Vagina (tissue), 2 donors: ENCODE data around the gene GALNT2. TPM values are rescaled to one million over a fixed set of nuclear protein-coding genes. Genes with fewer than 3 reads are reported as not detected.
A peak's percentile ranks its signal among the peaks of the same experiment; 100 is the strongest.

Experiments
- DNase-seq, 2 donors: peaks; one replicate each; pipeline ENCODE4 v3.0.0-alpha.2; 2017; ENCODE audit errors: extremely low spot score in 2 of 2
- H3K27ac ChIP-seq: fragments of 200-600 bp; sonication (generic); one replicate; pipeline ENCODE4 v1.5.1; 2019
- H3K27me3 ChIP-seq: fragments of 200-600 bp; sonication (generic); one replicate; pipeline ENCODE4 v1.5.1; 2019
- H3K36me3 ChIP-seq, 2 donors: fragments of 200-600 bp; sonication (generic); one replicate each; pipeline ENCODE4 v1.5.1; 2017 to 2019
- H3K4me1 ChIP-seq: fragments of 200-600 bp; sonication (generic); one replicate; pipeline ENCODE4 v1.5.1; 2019
- H3K4me3 ChIP-seq, 2 donors: fragments of 200-600 bp; sonication (generic); 1 replicate in 1 of 2; 2 replicates in 1 of 2; pipeline ENCODE4 v1.5.1; 2016 to 2019
- H3K9me3 ChIP-seq: fragments of 200-600 bp; sonication (generic); one replicate; pipeline ENCODE4 v1.5.1; 2019
- POLR2A ChIP-seq, 2 donors: fragments of 450-650 bp; IDR thresholded peaks; one replicate each; pipeline ENCODE4 v1.6.1; 2017; ENCODE audit warnings: antibody characterized with exemption in 2 of 2, mild to moderate bottlenecking in 2 of 2, moderate library complexity in 2 of 2
- POLR2AphosphoS5 ChIP-seq, 2 donors: sonication (generic); formaldehyde crosslinking; IDR thresholded peaks; one replicate each; pipeline ENCODE4 v1.9.0; 2017; ENCODE audit warnings: antibody characterized with exemption in 2 of 2, mild to moderate bottlenecking in 2 of 2, low read depth in 1 of 2; ENCODE audit not compliant: insufficient read depth in 1 of 2
- intact Hi-C: fragments of 100-400 bp; cut with DNase I; formaldehyde crosslinking; loops from one replicate; pipeline ENCODE4 v1.15.1; 2023
- total RNA-seq: library from RNA; depleted of rRNA; stranded (reverse); fragments of >200 nt; gene quantifications from one replicate; pipeline ENCODE4 v1.2.3, GENCODE V29; 2016
- TF ChIP-seq, protein P1 (sequence below), 3 experiments: fragments of 450-650 bp in 2 of 3; fragments of 200-600 bp in 1 of 3; sonication (generic) in 1 of 3; IDR thresholded peaks; one replicate each; pipeline ENCODE4 v1.5.1; 2017 to 2019; ENCODE audit warnings: antibody characterized with exemption in 3 of 3, mild to moderate bottlenecking in 2 of 3, moderate library complexity in 2 of 3

The GALNT2 gene
- total RNA-seq, 1 donor from 2014 or later, result 51.6 TPM

DNA sequence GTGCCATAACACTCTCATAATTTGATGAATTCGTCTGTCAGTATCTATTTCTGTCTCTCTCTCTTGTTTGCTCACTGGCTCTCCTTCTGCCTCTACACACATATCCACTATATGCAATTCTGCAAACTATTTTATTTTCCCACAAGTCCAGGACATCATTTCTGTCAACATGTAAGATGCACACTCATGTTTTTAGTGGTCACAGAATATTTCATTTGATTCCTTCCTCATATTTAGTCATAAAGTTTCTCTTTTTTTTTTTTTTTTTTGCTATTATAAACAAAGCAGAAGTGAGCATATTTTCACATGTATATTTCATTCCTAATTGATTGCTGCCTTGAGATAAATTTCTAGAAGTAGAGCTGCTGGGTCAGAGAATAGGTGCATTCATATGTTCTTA is 193.8 kb downstream of the GALNT2 start:
- no peak for DNase-seq
- no peaks in the 10 kb centered on the region for H3K4me1 ChIP-seq
- intact Hi-C loops, result no loop called here
- peaks cover 0 to 35% of the 10 kb centered on the region in 2 donors for H3K36me3 ChIP-seq
- no peak for TF ChIP-seq POLR2AphosphoS5 (IDR thresholded peaks at IDR 0.05; ENCODE audit: insufficient read depth in 1 of 2, low read depth in 1 of 2)
- TF ChIP-seq POLR2A (IDR thresholded peaks at IDR 0.05), result no peak
- TF ChIP-seq, protein P1, sequence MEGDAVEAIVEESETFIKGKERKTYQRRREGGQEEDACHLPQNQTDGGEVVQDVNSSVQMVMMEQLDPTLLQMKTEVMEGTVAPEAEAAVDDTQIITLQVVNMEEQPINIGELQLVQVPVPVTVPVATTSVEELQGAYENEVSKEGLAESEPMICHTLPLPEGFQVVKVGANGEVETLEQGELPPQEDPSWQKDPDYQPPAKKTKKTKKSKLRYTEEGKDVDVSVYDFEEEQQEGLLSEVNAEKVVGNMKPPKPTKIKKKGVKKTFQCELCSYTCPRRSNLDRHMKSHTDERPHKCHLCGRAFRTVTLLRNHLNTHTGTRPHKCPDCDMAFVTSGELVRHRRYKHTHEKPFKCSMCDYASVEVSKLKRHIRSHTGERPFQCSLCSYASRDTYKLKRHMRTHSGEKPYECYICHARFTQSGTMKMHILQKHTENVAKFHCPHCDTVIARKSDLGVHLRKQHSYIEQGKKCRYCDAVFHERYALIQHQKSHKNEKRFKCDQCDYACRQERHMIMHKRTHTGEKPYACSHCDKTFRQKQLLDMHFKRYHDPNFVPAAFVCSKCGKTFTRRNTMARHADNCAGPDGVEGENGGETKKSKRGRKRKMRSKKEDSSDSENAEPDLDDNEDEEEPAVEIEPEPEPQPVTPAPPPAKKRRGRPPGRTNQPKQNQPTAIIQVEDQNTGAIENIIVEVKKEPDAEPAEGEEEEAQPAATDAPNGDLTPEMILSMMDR (IDR thresholded peaks at IDR 0.05), result no peak
- no peak overlapping the region for H3K4me3 ChIP-seq
- no peaks in the 10 kb centered on the region for H3K9me3 ChIP-seq
- no peaks in the 10 kb centered on the region for H3K27me3 ChIP-seq
- no peak overlapping the region for H3K27ac ChIP-seq

DNA sequence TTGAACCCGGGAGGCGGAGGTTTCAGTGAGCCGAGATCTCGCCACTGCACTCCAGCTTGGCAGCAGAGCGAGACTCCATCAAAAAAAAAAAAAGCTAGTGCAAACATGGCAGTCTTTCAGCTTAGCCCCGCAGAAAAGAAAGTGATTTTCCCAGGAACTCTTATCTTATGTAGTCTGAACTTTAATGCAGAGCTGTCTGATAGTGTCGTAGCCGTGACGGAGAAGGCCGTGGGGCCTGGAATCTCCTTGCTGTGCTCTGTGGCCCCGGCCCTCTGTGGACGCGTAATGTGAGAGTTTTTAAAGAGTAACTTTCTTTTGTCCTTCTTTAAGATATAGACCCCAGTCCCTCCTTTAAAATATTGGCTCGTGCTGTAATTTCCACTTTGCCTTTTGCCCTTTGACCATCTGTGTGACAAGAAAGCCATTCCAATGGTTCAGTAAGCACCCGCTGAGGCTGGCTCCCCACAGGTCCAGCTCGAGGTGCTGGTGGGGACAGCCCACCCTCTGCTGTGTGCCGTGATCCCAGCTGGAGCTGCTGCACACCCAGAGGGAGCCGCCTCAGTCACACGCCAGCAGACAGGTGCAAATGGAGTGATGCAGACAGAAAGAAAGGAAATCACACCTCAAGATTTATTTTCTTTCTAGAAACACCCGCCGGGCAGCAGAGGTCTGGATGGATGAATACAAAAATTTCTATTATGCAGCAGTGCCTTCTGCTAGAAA is 195.1 kb downstream of the GALNT2 start:
- Histone ChIP-seq H3K9me3 (no peaks in the 10 kb centered on the region), H3K4me1 (no peaks in the 10 kb centered on the region), H3K36me3 (peaks cover 0 to 37% of the 10 kb centered on the region in 2 donors), H3K27ac (no peak overlapping the region), H3K4me3 (no peak overlapping the region), H3K27me3 (no peaks in the 10 kb centered on the region)
- DNase-seq, result peak in 1 of 2 donors; percentile 56
- no peak for TF ChIP-seq POLR2AphosphoS5 (IDR thresholded peaks at IDR 0.05; ENCODE audit: insufficient read depth in 1 of 2, low read depth in 1 of 2)
- TF ChIP-seq, protein P1 (IDR thresholded peaks at IDR 0.05), result no peak
- TF ChIP-seq POLR2A (IDR thresholded peaks at IDR 0.05), result no peak
- intact Hi-C loops, result no loop called here

DNA sequence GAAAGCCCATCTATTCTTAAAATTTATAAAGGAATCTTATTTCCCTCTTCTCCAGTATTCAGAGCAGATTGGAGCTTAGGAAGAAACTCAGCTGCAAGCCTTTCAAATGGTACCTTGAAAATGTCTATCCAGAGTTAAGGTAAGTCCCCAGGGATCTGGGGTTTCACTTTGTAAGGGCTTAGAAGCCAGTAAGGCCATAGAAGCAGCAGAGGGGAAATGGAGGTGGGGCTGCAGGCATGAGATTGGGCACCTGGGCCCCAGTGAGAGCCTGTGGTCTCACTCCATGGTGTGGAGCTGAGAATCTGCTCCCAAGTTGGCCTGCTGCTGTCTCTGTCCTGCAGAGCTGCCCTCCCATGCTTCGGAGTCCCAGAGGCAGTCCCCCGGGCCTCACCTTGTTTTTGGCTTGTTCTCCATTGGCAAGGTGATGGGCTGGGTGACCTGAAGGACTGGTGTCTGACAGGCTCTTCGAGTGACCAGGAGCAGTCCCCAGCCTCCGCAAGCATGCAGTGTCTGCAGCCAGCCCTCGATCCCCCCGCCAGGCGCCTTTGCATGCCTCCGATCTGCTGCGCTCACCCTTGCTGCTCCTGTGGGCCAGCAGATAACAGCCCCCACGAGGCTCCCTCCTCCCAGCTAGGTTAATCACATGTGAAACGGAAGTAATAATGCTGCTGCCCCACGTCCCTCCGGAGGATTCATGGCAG is 196.0 kb downstream of the GALNT2 start:
- H3K27ac ChIP-seq, result no peak overlapping the region
- intact Hi-C loops, result no loop called here
- no peak overlapping the region for H3K4me3 ChIP-seq
- peaks cover 0 to 41% of the 10 kb centered on the region in 2 donors for H3K36me3 ChIP-seq
- no peaks in the 10 kb centered on the region for H3K27me3 ChIP-seq
- H3K9me3 ChIP-seq, result no peaks in the 10 kb centered on the region
- no peak for TF ChIP-seq POLR2AphosphoS5 (IDR thresholded peaks at IDR 0.05; ENCODE audit: insufficient read depth in 1 of 2, low read depth in 1 of 2)
- TF ChIP-seq POLR2A (IDR thresholded peaks at IDR 0.05), result no peak
- TF ChIP-seq, protein P1 (IDR thresholded peaks at IDR 0.05), result no peak
- H3K4me1 ChIP-seq, result no peaks in the 10 kb centered on the region
- DNase-seq, result peak in 1 of 2 donors; percentile 52

DNA sequence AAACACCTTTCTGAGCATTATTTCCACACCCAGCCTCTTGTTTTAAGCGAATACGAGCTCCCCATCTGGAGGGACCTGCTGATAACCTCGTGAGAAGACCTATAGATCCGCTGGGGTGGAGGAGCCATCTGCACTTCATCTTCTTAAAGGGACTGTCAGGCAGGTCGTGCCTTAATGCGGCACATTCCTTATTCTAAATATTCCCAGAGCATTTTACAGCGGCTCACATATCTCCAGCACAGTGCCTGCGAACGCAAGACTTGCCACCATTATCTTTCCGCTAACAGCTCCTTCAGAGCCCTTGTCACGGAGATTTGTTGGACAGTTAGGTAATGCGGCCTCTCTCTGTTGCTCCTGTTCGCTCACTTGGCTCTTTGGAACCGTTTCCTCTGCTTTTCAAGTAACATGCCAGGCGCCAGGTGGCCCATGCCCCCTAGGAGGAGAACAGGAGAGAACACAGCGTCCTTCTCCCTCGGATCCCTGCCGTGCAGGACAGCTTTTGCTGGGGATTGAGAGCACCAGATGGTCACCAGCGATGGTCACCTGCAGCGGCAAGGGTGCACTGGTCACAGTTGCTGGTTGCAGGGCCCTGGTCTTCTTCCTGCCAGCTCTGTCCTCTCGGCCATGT is 196.6 kb downstream of the GALNT2 start:
- H3K4me1 ChIP-seq, result peaks cover 3% of the 10 kb centered on the region
- intact Hi-C loops, result no loop called here
- H3K9me3 ChIP-seq, result no peaks in the 10 kb centered on the region
- no peak overlapping the region for H3K27ac ChIP-seq
- H3K4me3 ChIP-seq, result no peak overlapping the region
- peaks cover 0 to 41% of the 10 kb centered on the region in 2 donors for H3K36me3 ChIP-seq
- no peak for TF ChIP-seq POLR2A (IDR thresholded peaks at IDR 0.05)
- no peak for TF ChIP-seq POLR2AphosphoS5 (IDR thresholded peaks at IDR 0.05; ENCODE audit: insufficient read depth in 1 of 2, low read depth in 1 of 2)
- TF ChIP-seq, protein P1 (IDR thresholded peaks at IDR 0.05), result no peak
- DNase-seq, result peak in 1 of 2 donors; percentile 62
- H3K27me3 ChIP-seq, result no peaks in the 10 kb centered on the region
